ENCODE data around the gene GBA3. TPM values are rescaled to one million over a fixed set of nuclear protein-coding genes. Genes with fewer than 3 reads are reported as not detected.

Gene GBA3
- total RNA-seq, 4 donors from 2014 or later: 0.52 TPM; not detected in 3

DNA sequence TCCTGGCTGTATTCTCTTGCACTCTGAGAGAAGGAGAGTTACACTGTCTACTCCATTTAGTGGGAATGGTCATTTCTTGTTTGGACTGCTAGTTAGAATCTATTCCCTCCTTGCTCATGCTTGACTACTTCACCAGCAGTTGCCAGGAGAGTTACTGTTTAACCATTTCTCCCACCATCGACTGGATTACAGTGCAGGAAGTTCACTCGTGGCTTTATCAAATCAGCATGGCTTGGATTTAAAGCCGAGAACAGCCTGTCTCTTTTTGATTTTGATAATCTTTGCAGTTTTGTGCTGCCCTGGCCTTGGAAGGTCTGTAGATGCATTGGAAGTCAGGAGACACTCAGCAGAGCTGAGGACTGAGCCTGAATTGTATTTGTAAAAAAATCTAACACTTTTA lies 3.2 kb downstream of the GBA3 start:
- WGBS, 2 donors: 45 to 68% methylated on average over 3 of the region's 3 CpGs

DNA sequence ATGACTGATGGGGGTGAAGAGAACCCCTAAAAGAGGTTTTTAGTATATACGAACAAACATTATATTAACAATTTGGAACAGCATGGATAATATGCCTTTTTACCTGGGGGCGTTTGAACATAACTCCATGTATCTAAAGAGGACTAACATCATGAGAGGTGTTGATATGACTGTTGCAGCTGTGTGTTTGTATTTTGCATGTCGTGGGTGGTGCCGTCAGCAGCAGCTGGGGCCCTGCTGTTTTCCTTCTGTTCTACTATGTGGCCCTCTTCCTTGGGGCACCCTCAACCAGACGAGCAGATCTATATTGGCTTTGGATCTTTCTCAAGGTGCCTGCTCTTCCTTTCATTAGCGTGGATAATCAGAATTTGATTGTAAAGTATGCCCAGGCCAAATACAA lies 11.2 kb downstream of the GBA3 start:
- 55 to 68% methylated on average over 6 of the region's 6 CpGs for WGBS, 2 donors
- no peak overlapping the region for H3K4me3 ChIP-seq (ENCODE audit: low read depth, poor library complexity, severe bottlenecking)
- DNase-seq (ENCODE audit: low spot score in 2 of 2): no peak
- intact Hi-C loops (cut with DNase I; ENCODE audit: low total_unique reads): no loop called here
- TF ChIP-seq, protein P1, sequence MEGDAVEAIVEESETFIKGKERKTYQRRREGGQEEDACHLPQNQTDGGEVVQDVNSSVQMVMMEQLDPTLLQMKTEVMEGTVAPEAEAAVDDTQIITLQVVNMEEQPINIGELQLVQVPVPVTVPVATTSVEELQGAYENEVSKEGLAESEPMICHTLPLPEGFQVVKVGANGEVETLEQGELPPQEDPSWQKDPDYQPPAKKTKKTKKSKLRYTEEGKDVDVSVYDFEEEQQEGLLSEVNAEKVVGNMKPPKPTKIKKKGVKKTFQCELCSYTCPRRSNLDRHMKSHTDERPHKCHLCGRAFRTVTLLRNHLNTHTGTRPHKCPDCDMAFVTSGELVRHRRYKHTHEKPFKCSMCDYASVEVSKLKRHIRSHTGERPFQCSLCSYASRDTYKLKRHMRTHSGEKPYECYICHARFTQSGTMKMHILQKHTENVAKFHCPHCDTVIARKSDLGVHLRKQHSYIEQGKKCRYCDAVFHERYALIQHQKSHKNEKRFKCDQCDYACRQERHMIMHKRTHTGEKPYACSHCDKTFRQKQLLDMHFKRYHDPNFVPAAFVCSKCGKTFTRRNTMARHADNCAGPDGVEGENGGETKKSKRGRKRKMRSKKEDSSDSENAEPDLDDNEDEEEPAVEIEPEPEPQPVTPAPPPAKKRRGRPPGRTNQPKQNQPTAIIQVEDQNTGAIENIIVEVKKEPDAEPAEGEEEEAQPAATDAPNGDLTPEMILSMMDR (IDR thresholded peaks at IDR 0.05): no peak
- TF ChIP-seq POLR2A (IDR thresholded peaks at IDR 0.05): no peak

More for the DNA sequence above, 3.2 kb downstream of the GBA3 start:
- DNase-seq (ENCODE audit: low spot score in 2 of 2): no peak
- TF ChIP-seq, protein P1 (IDR thresholded peaks at IDR 0.05): no peak
- TF ChIP-seq POLR2A (IDR thresholded peaks at IDR 0.05): no peak
- intact Hi-C loops (cut with DNase I; ENCODE audit: low total_unique reads): no loop called here
- H3K4me3 ChIP-seq (ENCODE audit: low read depth, poor library complexity, severe bottlenecking): no peak overlapping the region

DNA sequence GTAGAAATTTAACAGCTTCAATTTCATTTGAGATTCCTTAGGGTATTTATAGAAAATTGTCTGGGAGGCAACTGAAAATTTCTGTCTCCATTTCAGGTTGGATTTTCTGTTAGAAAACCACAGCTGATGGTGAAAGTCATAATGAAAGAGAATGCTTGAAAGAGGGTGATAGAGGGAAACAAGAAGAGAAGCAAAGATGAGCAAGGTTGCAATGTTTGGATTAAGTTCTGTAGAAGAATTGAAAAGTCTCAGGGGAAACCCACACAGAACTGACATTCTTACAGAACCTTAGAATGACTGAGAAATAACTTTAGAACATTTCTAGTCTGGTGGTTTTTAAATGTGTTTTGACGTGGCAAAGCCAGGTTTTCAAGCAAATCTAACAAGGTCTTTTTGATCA lies 14.7 kb downstream of the GBA3 start:
- intact Hi-C loops (cut with DNase I; ENCODE audit: low total_unique reads): no loop called here
- no peak overlapping the region for H3K4me3 ChIP-seq (ENCODE audit: low read depth, poor library complexity, severe bottlenecking)
- WGBS, 2 donors: 68 to 69% methylated on average over 1 of the region's 1 CpG
- TF ChIP-seq POLR2A (IDR thresholded peaks at IDR 0.05): no peak
- no peak for DNase-seq (ENCODE audit: low spot score in 2 of 2)

DNA sequence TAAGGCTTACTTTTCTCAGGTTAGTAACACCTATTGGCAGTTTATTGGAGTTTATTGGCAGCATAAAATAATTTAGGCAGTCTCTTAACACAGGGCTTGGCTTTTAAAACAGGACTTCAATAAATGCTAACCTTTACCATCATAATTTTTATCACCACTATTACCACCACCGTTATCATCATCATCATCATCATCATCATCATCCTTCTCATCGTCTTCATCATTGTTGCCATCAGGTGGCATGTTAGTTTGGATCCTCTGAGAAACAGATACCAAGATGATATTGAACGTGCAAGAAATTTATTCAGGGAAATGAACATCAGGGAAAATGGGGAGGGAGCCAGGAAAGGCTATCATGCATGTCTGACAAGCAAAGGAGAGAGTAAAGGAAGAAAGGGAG lies 16.2 kb downstream of the GBA3 start:
- 65 to 77% methylated on average over 3 of the region's 3 CpGs for WGBS, 2 donors
- DNase-seq (ENCODE audit: low spot score in 2 of 2): no peak
- intact Hi-C loops (cut with DNase I; ENCODE audit: low total_unique reads): no loop called here
- TF ChIP-seq POLR2A (IDR thresholded peaks at IDR 0.05): no peak
- TF ChIP-seq, protein P1 (IDR thresholded peaks at IDR 0.05): no peak
- no peak overlapping the region for H3K4me3 ChIP-seq (ENCODE audit: low read depth, poor library complexity, severe bottlenecking)

DNA sequence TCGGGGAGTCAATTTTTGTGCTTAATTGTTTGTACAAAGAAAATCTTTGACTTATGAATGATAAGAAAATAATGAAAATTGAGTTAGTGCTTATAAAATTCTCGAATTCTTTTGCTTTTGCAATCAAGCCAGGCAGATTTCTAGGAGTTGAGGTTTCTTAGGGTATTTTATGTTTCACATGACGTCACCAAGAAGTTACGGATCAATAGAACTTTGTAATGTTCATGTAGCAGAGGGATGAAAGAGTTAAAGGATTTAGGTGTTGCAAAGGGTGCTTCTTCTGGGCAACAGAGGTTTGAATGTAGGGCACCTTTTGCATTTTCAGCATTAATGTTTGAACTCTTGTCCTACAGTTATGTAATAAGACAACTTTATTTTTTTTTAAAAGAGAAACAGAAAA lies 19.4 kb downstream of the GBA3 start:
- intact Hi-C loops (cut with DNase I; ENCODE audit: low total_unique reads): no loop called here
- no peak overlapping the region for H3K4me3 ChIP-seq (ENCODE audit: low read depth, poor library complexity, severe bottlenecking)
- DNase-seq (ENCODE audit: low spot score in 2 of 2): no peak
- no peak for TF ChIP-seq POLR2A (IDR thresholded peaks at IDR 0.05)
- TF ChIP-seq, protein P1 (IDR thresholded peaks at IDR 0.05): no peak
- 69 to 78% methylated on average over 4 of the region's 4 CpGs for WGBS, 2 donors

DNA sequence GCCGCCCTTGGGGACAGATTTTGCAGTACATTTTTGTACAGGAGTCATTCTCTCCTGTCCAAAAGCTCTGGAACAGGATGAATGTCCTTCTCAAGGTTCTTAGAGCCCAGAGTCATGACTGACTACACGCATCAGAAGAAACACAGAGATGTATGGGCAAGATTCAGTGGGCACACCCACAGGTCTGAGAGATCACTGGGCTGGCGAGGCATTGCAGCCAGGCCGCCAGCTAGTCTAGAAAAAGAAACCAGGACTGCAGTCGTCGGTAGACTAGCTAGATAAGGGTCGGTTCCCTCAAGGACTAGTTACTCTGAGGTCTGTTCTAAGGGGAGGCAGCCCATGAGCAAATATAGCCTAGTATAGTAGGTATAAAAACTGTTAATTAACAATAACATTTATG lies 19.8 kb downstream of the GBA3 start:
- DNase-seq (ENCODE audit: low spot score in 2 of 2): no peak
- intact Hi-C loops (cut with DNase I; ENCODE audit: low total_unique reads): no loop called here
- no peak overlapping the region for H3K4me3 ChIP-seq (ENCODE audit: low read depth, poor library complexity, severe bottlenecking)
- TF ChIP-seq, protein P1 (IDR thresholded peaks at IDR 0.05): no peak
- no peak for TF ChIP-seq POLR2A (IDR thresholded peaks at IDR 0.05)
- whole genome bisulfite sequencing, 2 donors: 73 to 79% methylated on average over 7 of the region's 7 CpGs
